Measurements from ENCODE around the gene SPESP1. TPM values are rescaled to one million over a fixed set of nuclear protein-coding genes. Genes with fewer than 3 reads are reported as not detected.
A peak's percentile ranks its signal among the peaks of the same experiment; 100 is the strongest.

Gene SPESP1
- polyA plus RNA-seq, 1 donor (not counting 4 experiments of a cell fraction or from before 2014, with no cell fraction given), result 5.3 TPM

GRCh38 chr15:68991723-68992122 is 61.4 kb downstream of the SPESP1 start:
- FAIRE-seq (peak; percentile 77), DNase-seq (ENCODE audit: low read depth, low spot score) (no peak)
- Histone ChIP-seq H3K4me2 (ENCODE audit: control insufficient read depth, extremely low read depth, insufficient read depth, low read depth, low read length) (peak overlapping the region; percentile 73), H3K4me3 (ENCODE audit: control insufficient read depth in 2 of 3, extremely low read depth in 1 of 3, insufficient read depth in 2 of 3, low read depth in 1 of 3, low read length in 3 of 3) (no peak overlapping the region), H4K20me1 (ENCODE audit: control insufficient read depth, extremely low read depth, insufficient read depth, low read length) (no peaks in the 10 kb centered on the region), H3K79me2 (ENCODE audit: control insufficient read depth, insufficient read depth, low read length) (no peaks in the 10 kb centered on the region), H2AFZ (ENCODE audit: control insufficient read depth, low read length) (no peak overlapping the region), H3K27ac (ENCODE audit: control insufficient read depth, insufficient read depth, low read length) (no peak overlapping the region), H3K27me3 (ENCODE audit: control insufficient read depth, extremely low read depth, insufficient read depth, low read length) (no peaks in the 10 kb centered on the region), H3K36me3 (ENCODE audit: control insufficient read depth in 2 of 2, extremely low read depth in 1 of 2, insufficient read depth in 2 of 2, low read length in 2 of 2) (no peaks in the 10 kb centered on the region), H3K9me3 (ENCODE audit: control insufficient read depth, low read depth, low read length) (no peaks in the 10 kb centered on the region), H3K9ac (ENCODE audit: control insufficient read depth, extremely low read depth, insufficient read depth, low read length) (no peak overlapping the region), H3K9me1 (ENCODE audit: control insufficient read depth, extremely low read depth, insufficient read depth, low read length) (no peaks in the 10 kb centered on the region), H3K4me1 (ENCODE audit: control insufficient read depth, extremely low read depth, insufficient read depth, low read length) (peaks cover 30% of the 10 kb centered on the region)
- TF ChIP-seq EZH2 (IDR thresholded peaks at IDR 0.05; ENCODE audit: low read length), result no peak
- TF ChIP-seq CTCF (optimal IDR thresholded peaks at IDR 0.05 in 1 of 3, IDR thresholded peaks at IDR 0.05 in 1 of 3, conservative IDR thresholded peaks at IDR 0.05 in 1 of 3; ENCODE audit: extremely low read depth in 1 of 3, insufficient read depth in 2 of 3, low read length in 3 of 3), result no peak
- dilution Hi-C loops (cut with MboI; ENCODE audit: extremely low pct_ligation_motif_present, low sequenced_read_pairs), result no loop called here

- peaks cover 30% of the 10 kb centered on the region for H3K4me1 ChIP-seq (ENCODE audit: control insufficient read depth, extremely low read depth, insufficient read depth, low read length)
- no peak for DNase-seq (ENCODE audit: low read depth, low spot score)
- no peaks in the 10 kb centered on the region for H3K79me2 ChIP-seq (ENCODE audit: control insufficient read depth, insufficient read depth, low read length)
- no peak for FAIRE-seq
- TF ChIP-seq CTCF (optimal IDR thresholded peaks at IDR 0.05 in 1 of 3, IDR thresholded peaks at IDR 0.05 in 1 of 3, conservative IDR thresholded peaks at IDR 0.05 in 1 of 3; ENCODE audit: extremely low read depth in 1 of 3, insufficient read depth in 2 of 3, low read length in 3 of 3), result no peak
- TF ChIP-seq EZH2 (IDR thresholded peaks at IDR 0.05; ENCODE audit: low read length), result no peak
- no peak overlapping the region for H3K9ac ChIP-seq (ENCODE audit: control insufficient read depth, extremely low read depth, insufficient read depth, low read length)
- no peak overlapping the region for H2AFZ ChIP-seq (ENCODE audit: control insufficient read depth, low read length)
- no peak overlapping the region for H3K4me3 ChIP-seq (ENCODE audit: control insufficient read depth in 2 of 3, extremely low read depth in 1 of 3, insufficient read depth in 2 of 3, low read depth in 1 of 3, low read length in 3 of 3)
- no peaks in the 10 kb centered on the region for H3K9me1 ChIP-seq (ENCODE audit: control insufficient read depth, extremely low read depth, insufficient read depth, low read length)
- H3K4me2 ChIP-seq (ENCODE audit: control insufficient read depth, extremely low read depth, insufficient read depth, low read depth, low read length), result no peak overlapping the region
- no peaks in the 10 kb centered on the region for H3K27me3 ChIP-seq (ENCODE audit: control insufficient read depth, extremely low read depth, insufficient read depth, low read length)
- no peak overlapping the region for H3K27ac ChIP-seq (ENCODE audit: control insufficient read depth, insufficient read depth, low read length)
- H3K36me3 ChIP-seq (ENCODE audit: control insufficient read depth in 2 of 2, extremely low read depth in 1 of 2, insufficient read depth in 2 of 2, low read length in 2 of 2), result no peaks in the 10 kb centered on the region
- no peaks in the 10 kb centered on the region for H4K20me1 ChIP-seq (ENCODE audit: control insufficient read depth, extremely low read depth, insufficient read depth, low read length)
- dilution Hi-C loops (cut with MboI; ENCODE audit: extremely low pct_ligation_motif_present, low sequenced_read_pairs), result no loop called here
- H3K9me3 ChIP-seq (ENCODE audit: control insufficient read depth, low read depth, low read length), result no peaks in the 10 kb centered on the region
These were observed 62.4 kb downstream of the SPESP1 start for GRCh38 chr15:68992696-68993095.

All from keratinocyte (primary cell).